GM19438 (cell line): ENCODE results near the gene KIF1B.
"Not testable (repeated sequence)": the region's sequence is repeated elsewhere in the genome, so short reads cannot be mapped to it uniquely, and the experiment has no call there.

Source experiments
- ATAC-seq: cut with Tn5 transposase; IDR thresholded peaks from one replicate; pipeline ENCODE4 v1.9.1; 2021; ENCODE audit warnings: low read depth; ENCODE audit not compliant: unreplicated experiment

Gene KIF1B

DNA sequence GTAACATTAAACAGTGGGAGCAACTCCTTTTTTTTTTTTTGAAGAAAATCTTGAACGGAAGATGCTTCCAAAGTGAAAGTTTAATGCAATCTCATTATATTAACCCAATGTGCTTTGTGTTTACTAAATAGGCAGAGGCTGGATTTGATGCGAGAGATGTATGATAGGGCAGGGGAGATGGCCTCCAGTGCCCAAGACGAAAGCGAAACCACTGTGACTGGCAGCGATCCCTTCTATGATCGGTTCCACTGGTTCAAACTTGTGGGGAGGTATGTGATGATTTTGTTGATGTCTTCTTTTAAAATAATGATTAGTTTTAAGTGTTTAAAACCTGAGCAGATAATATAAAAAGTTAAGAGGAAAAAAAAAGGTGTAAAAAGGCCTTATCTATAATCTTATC is 114.3 kb downstream of the KIF1B start:
- ATAC-seq, result no peak

DNA sequence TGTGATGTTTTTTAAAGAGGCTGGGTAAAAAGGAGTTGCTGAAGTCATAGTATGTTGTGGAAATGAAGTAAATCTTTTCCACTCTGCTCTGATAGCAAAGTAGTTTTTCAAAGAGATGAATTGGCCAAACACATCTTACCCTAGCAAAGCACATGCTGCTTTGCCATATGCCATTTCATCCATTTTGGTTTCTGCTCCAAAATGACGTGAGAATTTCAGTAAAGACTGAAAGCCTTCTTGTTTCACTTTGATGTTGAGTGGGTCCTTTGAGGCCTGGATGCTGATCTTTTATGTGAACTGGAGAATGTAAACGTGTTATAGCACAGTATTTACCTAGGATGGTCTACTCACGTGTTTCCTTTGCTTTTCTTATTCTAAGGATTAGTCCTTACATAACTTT is 115.2 kb downstream of the KIF1B start:
- no peak for ATAC-seq

DNA sequence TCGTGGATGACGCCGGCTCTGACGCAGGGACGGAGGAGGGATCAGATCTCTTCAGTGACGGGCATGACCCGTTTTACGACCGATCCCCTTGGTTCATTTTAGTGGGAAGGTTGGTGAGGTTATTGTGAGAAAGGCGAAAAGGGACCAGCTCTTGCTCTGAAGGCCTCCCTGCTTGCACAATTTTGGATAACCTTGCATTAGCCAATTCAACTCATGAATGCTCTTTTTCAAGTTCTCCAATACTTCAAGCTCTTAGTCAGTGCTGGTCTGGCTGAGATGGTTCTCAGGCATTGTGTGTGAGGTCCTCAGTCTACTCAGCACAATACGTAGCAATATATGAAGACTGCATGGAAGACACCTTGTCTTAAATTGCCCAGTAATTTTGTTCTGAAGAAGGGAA is 115.9 kb downstream of the KIF1B start:
- no peak for ATAC-seq

DNA sequence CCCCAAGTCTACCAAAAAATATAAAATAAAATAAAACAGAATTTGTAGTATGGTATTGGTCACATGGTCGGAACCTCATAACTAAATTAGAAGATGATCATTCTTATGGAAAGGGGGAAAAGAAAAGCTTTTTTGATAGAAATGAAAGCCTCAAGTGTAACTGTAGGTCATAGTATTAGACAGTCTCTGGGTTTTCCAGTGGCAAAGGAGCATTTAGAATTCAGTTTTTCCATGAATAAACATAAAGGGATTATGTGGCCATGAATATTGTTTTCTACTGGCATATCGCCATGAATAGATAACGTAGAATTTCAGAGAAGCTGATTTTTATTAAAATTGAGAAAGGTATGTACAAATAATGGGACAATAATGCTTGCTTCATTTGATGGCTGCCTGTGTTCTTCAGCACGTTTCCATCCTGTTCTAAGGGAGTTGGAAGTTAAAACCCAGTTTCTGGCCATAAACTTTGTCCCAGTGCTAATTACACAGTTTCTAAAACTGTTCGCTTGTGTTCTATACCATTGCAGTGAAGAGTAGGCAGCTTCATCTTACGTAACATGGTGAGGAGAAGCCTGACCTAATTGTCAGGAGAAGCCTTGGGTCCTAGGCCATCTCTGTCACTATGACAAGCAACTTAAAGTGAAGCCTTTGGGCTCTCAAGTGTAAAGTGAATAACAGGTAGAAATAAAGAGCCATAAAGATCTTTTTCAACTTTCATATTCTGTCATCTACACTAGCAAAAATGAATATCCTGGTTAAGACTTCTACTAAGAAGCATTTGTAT is 118.0 kb downstream of the KIF1B start:
- no peak for ATAC-seq

DNA sequence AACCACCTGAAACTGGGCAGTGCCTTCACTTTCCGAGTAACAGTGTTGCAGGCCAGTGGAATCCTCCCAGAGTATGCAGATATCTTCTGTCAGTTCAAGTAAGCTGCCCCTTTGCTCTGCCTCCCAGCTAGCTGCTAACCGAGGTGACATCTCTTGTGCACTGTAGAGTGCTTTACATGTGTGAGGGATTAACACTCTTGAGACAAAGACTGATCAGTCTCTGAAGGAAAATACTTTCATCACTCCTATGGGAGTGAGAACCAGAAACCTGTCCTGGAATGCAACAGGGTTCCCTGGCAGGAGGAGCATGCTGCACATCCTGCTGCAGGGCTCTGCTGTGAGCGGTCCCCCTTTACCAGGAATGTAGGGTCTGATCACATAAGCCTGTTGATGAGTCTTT is 127.1 kb downstream of the KIF1B start:
- ATAC-seq, result no peak

DNA sequence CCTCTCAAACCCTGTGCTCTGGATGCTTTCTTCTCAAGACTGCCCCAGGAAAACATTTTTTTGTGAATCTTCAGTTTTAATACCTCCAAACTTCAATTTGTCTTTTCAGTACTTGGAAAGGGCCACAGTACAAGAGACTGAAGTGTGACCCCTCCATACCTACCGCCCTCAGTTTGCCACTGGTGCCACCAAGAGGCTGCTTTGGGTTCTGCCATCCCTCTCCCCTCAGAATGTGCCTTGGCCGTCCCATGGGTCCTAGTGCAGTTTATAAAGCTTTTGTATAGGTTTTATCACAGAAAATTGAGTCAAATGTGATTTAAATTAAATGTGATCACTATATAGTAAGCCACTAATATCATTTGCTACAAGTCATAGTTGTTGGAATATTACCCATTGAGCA is 127.7 kb downstream of the KIF1B start:
- no peak for ATAC-seq

DNA sequence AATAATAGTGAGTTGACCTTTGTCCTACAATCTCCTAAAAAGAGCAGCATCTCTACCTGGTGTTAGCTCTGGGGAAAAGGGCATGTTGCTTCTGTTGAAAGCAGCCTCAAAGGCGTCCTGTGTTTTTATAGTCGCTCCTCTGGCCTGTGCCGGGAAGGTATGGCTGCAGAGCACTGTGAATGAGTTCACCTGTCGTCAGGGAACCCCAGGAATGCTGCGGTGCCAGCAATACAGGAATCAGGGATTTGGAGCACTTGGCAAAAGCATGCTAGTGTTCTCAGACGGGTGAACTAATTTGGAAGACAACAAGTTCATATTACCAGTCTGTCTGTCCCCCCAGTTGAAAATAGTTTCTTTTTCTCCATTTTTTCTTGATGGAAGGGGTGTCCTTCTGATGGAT is 128.2 kb downstream of the KIF1B start:
- ATAC-seq, result no peak

DNA sequence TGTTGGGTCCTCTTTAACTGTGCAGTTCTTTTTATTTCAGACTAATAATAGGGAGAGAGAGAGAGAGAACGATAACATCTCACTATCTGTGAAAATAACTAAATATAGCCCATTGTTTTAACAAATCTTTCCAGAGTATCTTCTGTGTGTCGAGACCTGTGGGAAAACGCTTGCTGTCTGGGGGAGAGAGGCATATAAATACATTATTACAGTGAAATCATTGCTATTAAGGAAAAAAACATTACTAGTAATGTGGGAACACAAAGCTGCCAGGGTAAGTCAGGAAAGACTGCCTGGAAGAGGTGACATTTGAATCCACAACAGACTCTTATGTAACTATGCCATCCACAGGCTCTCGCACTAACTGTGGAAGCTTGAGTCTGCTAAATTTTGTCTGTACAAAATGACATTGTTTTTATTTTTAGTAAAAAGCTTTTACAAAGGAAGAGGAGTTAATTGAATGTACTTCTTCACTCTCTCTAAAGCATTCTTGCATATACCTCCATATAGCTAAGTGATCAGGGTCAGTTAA is 128.7 kb downstream of the KIF1B start:
- ATAC-seq, result no peak

DNA sequence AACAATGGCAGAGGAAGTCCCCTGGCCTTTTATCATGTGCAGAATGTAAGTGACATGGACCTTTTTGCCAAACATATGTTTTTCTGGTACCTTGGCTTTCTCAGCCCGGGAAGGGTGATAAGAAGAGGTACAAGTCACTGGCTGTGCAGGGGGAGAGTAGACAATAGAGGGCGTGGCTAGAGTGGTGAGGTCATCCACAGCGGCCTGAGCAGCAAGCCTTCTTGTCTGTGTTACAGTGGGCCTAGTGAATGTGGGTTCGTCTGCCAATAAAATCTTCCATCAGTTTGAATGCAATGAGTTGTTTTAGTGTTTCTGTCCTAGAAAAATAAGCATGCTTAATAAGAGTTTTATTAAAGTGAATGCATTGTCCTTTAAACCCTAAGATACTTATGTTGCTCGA is 129.4 kb downstream of the KIF1B start:
- ATAC-seq, result no peak

DNA sequence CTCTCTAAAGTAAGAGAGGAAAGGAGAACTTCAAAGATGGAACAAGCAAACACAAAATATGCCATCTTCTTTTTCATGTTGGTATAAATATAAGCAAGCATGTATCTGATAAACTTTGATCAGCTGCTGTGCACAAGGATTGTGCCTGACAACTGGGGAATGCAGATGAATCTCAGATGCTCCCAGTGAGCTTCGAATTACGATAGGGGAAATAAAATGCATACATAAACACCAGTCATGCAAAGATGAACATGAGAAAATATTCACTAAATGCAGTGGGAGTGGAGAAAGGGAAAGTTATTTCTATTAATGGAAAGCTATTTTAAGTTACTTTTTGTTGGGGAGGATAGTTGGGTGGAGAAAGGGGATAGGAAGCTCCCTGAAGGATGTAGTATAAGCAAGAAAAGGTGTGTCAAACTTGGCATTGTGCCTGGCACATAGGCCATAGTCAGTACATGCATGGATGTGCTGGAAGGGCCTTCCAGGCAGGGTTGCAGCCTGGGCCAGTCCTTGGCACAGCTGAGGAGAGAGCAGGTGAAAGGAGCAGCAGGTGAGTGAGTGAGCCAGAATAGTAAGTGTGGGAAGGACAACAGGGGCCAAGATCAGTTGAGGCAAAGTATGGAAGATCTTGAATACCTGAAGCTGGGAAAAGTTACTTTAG is 130.7 kb downstream of the KIF1B start:
- ATAC-seq, result no peak

DNA sequence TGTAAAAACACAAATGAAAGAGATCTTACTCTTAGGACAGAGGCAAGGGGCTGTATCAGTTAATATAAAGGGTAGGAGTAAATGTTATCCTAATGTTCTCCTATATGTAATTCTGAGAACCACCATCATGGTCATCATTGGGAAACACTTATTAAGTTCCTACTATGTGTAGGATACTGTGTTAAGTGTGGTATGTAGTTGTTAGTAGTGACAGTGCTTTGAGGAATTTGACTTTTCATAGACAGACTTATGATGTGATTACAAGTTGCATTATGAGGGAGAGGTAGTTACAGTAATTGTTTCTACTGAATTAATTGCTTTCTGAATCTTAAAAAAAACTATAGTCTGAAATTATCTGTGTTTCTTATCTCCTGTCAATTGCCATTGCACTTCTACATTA is 136.7 kb downstream of the KIF1B start:
- ATAC-seq, result no peak

DNA sequence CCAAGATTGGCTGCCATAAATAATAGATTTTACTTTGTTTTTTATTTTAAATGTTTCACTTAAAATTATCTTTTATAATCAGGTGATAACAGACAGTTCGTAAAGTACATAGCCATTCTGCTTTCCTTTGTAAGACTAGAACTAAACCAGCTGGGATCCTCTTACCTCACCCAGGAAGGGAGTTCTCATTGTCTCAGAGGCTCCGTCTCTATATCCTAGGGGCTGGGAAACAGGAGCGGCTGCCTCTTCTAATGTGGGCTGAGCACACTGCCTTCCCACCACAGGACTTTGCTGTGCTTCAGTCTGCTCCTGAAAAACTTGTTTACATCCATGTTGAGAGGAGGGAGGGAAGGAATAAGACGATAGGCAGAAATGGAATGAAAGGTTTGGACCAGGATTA is 142.9 kb downstream of the KIF1B start:
- no peak for ATAC-seq

DNA sequence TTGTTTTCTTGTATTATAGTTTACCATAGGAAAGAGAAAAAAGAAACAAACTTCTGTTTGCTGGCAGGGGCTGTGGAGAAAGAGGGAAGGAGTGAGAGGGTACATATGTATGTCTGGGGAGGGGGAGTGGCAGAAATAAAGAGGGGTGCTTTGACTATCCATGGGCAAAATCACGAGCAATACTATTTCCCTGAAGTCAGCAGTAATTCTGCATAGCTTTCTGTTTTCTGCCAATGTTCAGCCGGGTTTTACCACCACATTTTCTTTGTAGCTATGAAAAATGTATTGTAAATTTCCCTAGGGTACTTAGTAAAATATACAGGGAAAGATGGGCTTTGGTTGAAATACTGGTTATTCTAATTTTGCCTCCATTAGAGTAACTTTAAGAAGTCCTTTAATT is 143.3 kb downstream of the KIF1B start:
- ATAC-seq, result no peak

DNA sequence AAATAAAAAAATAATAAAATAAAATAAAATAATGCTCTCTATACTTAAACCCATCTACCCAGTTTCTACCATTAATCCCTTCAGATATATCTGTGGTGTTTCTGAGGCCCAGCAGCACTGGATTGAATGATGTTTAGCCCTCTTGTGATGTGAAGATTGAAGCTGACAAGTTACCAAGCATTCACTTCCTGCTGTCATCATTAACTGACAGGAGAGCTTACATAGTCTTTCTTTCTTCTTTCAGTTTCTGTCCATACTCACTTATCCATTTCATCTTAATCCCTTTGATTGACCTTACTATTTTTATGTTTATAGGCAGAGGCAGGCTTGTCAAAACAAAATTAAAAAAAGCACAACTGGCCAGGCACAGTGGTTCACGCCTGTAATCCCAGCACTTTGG is 149.7 kb downstream of the KIF1B start:
- no peak for ATAC-seq

DNA sequence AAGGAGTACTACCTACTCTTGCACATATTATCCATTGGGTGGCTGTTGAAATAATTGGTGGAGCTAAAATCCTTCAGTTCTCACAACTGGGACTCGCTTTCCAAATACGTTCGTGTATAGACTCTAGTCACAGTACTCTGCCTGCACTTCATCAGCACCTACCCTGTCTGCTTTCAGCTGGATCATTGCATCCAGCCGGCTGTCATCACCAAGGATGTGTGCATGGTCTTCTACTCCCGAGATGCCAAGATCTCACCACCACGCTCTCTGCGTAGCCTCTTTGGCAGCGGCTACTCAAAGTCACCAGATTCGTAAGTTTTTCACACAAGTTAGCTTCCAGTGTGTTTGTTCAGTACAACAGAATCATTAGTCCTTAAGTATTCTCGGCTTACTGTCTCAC is 151.1 kb downstream of the KIF1B start:
- no peak for ATAC-seq

DNA sequence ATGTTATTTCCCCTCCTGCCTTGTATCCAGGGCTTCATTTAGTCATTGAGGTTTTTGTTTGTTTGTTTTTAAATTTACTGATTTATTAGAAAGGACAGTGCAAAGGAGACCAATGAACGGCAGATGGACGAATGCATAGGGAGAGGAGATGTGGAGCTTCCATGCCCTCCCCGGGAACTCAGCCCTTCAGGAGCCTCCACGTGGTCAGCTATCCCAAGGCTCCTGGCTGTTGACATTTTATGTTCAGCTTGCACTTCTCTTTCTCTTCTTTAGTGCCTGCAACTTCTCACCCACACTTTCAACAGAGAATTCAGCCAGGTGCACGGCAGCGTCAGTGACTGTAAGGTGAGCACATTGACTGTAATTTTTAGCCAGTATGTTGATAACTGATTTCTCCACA is 157.8 kb downstream of the KIF1B start:
- no peak for ATAC-seq

DNA sequence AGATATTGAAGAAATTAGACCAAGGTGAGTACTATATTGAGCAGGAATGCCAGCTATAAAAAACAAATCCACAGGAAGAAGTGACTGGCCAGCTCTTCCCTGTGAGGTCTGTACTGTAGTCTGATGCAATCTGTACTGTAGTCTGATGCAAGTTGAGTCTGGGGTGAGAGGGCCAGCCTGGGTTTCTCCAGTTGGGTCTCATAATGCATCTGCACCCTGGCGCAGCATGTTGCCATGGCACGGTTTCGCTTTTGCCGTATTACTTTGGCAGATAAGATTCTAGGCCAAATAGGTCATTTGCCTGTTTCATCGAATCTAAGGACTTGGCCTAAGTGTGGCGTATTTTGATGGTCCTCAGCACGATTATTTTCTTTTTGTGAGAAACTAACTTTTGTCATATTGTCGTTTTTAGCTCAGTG is 164.1 kb downstream of the KIF1B start:
- no peak for ATAC-seq

DNA sequence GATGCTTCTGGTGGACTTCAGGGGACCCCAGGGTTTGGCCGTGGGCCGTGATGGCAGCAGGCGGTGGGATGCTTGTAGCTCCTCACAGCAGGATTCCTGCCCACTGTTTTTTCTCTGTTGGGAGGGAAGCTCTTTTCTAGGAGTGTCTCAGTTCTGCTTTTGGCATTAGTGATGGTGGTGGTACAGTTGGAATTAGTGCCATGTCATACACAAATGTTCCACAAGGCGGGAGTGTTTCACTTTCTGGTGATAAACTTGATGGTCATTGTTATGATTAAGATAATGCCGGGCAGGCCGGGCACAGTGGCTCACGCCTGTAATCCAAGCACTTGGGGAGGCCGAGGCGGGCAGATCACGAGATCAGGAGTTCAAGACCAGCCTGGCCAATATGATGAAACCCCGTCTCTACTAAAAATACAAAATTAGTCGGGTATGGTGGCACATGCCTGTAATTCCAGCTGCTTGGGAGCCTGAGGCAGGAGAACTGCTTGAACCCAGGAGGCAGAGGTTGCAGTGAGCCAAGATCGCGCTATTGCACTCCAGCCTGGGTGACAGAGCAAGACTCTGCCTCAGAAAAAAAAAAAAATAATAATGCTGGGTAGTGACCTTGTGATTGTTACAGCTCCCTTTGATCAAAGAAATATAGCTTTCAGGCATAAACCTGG is 167.1 kb downstream of the KIF1B start:
- ATAC-seq, result not testable (repeated sequence)

DNA sequence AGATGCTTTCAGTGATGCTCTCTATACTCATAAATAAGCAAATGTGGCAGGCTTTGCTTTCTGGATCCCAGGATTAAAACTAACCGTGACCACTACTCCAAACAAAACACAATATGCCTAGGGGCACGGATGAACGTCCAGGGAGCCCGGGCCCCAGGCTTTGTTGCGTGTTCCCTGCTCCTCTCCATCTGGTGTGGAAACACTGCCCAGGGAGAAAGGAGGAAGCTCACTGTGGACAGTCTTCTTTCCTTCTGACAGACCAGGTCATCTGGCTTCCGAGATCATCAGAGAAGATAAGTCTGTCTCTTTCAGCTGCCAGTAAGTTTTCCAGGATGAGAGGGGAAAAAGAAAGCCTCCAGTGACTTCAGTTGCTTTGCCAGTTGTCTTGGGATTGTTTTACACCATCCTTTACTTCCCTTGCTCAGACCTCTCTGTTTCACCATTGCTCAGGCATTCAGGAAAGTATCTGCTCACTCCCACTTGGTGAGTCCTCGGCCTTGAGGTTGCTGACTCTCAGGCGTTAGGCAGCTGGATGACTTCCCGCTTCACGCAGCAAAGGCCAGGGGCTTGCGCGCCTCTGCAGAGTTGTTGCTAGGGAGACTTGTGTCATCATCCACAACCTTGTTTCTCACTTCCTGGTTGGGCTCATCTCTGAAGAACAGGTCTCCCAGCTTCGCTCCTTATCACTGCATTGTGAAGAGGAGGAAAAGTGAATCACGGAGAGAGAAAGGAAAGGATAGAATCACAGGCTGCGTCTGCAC is 167.9 kb downstream of the KIF1B start:
- no peak for ATAC-seq

DNA sequence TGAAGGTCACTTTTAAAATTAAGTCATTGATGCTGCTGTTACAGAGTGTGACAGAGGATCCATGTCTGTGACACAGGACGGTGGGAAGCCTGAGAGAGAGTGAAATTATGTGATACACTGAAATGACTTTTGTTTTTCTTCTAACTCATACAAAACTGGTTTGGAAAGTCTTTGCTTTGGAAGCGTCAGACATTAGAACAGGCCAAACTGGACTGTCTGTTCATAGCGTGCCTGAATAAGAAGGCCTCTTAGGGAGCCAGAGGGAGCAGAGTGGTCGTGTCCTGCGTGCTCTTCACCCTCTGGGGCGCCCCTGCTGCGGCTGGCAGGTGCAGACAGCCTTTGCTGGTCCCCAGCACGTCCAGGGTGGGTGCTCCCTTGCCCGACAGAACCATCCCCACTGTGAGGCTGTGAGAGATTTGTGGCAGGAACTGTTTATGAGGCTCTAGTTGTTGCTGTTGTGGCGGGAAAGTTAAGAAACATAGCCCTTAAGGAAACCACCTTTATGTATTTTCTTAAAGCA is 168.8 kb downstream of the KIF1B start:
- no peak for ATAC-seq

DNA sequence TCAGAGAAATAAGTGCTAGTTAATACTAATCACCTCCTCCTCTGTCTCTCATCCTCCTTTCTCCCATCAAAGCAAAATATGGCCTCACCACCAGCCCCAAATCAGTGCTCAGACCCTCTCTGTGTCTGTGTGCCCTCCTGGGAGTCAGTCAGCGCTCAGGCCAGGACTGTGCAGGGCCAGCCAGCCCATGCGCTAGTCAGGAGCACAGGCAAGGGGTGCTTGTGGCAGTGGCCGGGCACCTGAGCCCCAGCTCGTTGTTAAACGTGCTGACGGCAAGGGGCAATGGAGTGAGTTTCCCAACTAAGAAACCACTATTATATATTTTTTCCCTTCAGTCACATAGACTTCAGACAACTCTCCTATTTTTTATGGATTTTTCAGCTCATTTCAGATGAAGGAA is 169.3 kb downstream of the KIF1B start:
- ATAC-seq, result no peak
